ENCODE measurements around the gene MRPS26.
"Not testable (repeated sequence)": the region's sequence is repeated elsewhere in the genome, so short reads cannot be mapped to it uniquely, and the experiment has no call there.

Gene MRPS26

DNA sequence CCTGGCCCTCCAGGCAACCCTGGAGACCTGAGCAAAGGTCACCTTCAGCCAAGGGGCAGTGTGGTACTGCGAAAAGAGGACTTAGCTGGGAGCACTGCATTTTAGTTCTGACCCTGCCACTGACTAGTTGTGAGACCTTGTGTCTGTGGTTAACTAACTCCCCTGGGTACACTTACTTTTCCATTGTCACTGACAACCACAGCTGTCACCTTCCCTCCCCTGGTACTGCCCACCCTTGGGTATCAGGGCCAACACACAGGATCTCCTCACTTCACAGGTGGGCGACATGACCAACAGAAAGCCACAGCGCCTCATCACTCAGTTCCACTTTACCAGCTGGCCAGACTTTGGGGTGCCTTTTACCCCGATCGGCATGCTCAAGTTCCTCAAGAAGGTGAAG lies 24.1 kb upstream of the MRPS26 start:
- ATAC-seq = no peak
- TF ChIP-seq, protein P1, sequence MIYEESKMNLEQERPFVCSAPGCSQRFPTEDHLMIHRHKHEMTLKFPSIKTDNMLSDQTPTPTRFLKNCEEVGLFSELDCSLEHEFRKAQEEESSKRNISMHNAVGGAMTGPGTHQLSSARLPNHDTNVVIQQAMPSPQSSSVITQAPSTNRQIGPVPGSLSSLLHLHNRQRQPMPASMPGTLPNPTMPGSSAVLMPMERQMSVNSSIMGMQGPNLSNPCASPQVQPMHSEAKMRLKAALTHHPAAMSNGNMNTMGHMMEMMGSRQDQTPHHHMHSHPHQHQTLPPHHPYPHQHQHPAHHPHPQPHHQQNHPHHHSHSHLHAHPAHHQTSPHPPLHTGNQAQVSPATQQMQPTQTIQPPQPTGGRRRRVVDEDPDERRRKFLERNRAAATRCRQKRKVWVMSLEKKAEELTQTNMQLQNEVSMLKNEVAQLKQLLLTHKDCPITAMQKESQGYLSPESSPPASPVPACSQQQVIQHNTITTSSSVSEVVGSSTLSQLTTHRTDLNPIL (CRISPR knock-in tag; IDR thresholded peaks at IDR 0.05; ENCODE audit: low read depth) = no peak
- TF ChIP-seq TCF4 (CRISPR knock-in tag; IDR thresholded peaks at IDR 0.05; ENCODE audit: borderline replicate concordance) (no peak), GLIS3 (CRISPR knock-in tag; IDR thresholded peaks at IDR 0.05) (no peak), BACH2 (CRISPR knock-in tag; IDR thresholded peaks at IDR 0.05; ENCODE audit: borderline replicate concordance) (no peak), ARNTL (CRISPR knock-in tag; IDR thresholded peaks at IDR 0.05; ENCODE audit: borderline replicate concordance, low read depth) (no peak), PPARA (CRISPR knock-in tag; IDR thresholded peaks at IDR 0.05; ENCODE audit: borderline replicate concordance) (no peak), ZNF70 (CRISPR knock-in tag; IDR thresholded peaks at IDR 0.05) (no peak), ZFP30 (CRISPR knock-in tag; IDR thresholded peaks at IDR 0.05) (no peak), ZFP3 (CRISPR knock-in tag; IDR thresholded peaks at IDR 0.05) (no peak)
- TF ChIP-seq, protein P2, sequence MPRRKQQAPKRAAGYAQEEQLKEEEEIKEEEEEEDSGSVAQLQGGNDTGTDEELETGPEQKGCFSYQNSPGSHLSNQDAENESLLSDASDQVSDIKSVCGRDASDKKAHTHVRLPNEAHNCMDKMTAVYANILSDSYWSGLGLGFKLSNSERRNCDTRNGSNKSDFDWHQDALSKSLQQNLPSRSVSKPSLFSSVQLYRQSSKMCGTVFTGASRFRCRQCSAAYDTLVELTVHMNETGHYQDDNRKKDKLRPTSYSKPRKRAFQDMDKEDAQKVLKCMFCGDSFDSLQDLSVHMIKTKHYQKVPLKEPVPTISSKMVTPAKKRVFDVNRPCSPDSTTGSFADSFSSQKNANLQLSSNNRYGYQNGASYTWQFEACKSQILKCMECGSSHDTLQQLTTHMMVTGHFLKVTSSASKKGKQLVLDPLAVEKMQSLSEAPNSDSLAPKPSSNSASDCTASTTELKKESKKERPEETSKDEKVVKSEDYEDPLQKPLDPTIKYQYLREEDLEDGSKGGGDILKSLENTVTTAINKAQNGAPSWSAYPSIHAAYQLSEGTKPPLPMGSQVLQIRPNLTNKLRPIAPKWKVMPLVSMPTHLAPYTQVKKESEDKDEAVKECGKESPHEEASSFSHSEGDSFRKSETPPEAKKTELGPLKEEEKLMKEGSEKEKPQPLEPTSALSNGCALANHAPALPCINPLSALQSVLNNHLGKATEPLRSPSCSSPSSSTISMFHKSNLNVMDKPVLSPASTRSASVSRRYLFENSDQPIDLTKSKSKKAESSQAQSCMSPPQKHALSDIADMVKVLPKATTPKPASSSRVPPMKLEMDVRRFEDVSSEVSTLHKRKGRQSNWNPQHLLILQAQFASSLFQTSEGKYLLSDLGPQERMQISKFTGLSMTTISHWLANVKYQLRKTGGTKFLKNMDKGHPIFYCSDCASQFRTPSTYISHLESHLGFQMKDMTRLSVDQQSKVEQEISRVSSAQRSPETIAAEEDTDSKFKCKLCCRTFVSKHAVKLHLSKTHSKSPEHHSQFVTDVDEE (CRISPR knock-in tag; IDR thresholded peaks at IDR 0.05) = no peak

DNA sequence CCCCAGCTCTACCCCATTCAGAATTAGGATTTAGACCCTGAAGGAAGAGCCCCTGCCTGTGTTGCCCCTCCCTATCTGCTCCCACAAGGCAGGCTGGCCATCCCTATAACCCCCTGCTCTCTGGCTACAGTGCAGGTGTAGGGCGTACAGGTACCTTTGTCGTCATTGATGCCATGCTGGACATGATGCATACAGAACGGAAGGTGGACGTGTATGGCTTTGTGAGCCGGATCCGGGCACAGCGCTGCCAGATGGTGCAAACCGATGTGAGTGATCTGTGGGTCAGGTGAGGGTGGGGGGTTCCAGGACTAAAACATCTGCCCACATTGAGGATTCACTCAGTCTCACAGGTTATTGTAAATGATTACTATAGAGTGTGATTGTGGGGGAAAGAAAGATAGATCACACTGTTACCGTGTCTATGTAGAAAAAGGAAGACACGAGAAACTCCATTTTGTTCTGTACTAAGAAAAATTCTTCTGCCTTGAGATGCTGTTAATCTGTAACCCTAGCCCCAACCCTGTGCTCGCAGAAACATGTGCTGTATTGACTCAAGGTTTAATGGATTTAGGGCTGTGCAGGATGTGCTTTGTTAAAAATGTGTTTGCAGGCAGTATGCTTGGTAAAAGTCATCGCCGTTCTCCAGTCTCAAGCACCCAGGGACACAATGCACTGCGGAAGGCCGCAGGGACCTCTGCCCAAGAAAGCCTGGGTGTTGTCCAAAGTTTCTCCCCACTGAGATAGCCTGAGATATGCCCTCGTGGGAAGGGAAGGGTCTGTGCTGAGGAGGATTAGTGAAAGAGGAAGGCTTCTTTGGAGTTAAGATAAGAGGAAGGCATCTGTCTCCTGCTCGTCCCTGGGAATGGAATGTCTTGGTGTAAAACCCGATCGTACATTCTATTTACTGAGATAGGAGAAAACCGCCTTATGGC lies 23.0 kb upstream of the MRPS26 start:
- not testable (repeated sequence) for ATAC-seq

DNA sequence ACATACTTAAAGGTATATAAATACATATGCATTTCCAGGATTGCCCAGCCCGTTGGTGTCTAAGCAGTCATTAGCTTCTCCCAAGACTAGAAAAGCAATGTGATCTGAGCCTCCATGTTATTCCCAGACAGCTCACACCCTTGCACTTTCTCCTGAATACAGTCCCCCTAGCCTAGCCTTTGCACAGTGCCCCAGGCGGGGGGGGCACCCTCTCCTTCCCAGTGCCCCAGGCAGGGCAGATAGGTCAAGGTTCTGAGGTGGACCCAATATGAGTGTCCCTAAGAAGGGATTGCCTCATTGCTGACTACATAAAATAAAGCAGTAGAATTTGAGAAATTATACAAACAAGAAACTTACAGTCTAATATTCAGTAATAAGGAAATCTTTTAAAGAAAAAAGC lies 17.9 kb upstream of the MRPS26 start:
- no peak for ATAC-seq

DNA sequence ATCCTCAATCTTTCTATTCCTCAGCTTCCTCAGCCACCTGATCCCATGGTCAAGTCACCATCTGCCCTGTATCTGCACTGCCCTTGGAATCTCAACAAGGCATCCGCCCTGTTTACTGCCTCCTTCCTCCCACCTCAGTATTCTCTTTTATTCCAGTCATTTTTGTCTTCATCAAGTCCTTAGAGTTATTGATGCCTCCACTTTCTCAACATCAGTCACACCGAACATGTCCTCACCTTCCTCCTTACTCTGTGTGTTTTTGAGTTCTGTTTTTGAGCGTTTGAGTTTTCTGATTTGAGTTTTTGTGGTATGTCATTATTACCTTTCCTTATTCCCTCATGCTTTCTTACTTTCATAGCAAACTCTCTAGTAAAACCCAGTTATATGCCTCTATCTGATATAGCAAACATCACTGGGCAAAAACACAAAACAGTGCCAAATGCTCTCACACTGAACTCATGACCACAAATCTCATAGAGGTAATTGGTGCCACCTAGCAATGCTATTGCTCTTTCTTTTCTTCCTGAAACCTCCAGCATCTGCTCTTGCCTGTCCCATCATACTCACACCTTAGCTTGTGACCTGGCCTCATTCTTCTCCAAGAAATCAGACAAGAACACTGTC lies 14.2 kb upstream of the MRPS26 start:
- no peak for ATAC-seq
- TF ChIP-seq, protein P1 (CRISPR knock-in tag; IDR thresholded peaks at IDR 0.05; ENCODE audit: low read depth) = no peak
- no peak for TF ChIP-seq ZFP30 (CRISPR knock-in tag; IDR thresholded peaks at IDR 0.05)
- TF ChIP-seq, protein P2 (CRISPR knock-in tag; IDR thresholded peaks at IDR 0.05) = no peak

More for the DNA sequence above, 17.9 kb upstream of the MRPS26 start:
- TF ChIP-seq ZFP3 (CRISPR knock-in tag; IDR thresholded peaks at IDR 0.05) (no peak), ZNF8 (CRISPR knock-in tag; IDR thresholded peaks at IDR 0.05) (no peak), CSDC2 (CRISPR knock-in tag; IDR thresholded peaks at IDR 0.05) (no peak), TCF4 (CRISPR knock-in tag; IDR thresholded peaks at IDR 0.05; ENCODE audit: borderline replicate concordance) (no peak), ISL1 (CRISPR knock-in tag; IDR thresholded peaks at IDR 0.05) (no peak)
- TF ChIP-seq, protein P3, sequence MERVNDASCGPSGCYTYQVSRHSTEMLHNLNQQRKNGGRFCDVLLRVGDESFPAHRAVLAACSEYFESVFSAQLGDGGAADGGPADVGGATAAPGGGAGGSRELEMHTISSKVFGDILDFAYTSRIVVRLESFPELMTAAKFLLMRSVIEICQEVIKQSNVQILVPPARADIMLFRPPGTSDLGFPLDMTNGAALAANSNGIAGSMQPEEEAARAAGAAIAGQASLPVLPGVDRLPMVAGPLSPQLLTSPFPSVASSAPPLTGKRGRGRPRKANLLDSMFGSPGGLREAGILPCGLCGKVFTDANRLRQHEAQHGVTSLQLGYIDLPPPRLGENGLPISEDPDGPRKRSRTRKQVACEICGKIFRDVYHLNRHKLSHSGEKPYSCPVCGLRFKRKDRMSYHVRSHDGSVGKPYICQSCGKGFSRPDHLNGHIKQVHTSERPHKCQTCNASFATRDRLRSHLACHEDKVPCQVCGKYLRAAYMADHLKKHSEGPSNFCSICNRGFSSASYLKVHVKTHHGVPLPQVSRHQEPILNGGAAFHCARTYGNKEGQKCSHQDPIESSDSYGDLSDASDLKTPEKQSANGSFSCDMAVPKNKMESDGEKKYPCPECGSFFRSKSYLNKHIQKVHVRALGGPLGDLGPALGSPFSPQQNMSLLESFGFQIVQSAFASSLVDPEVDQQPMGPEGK (CRISPR knock-in tag; IDR thresholded peaks at IDR 0.05; ENCODE audit: borderline replicate concordance) = no peak
